ENCODE measurements around the gene EPS8L1.

Gene EPS8L1

DNA sequence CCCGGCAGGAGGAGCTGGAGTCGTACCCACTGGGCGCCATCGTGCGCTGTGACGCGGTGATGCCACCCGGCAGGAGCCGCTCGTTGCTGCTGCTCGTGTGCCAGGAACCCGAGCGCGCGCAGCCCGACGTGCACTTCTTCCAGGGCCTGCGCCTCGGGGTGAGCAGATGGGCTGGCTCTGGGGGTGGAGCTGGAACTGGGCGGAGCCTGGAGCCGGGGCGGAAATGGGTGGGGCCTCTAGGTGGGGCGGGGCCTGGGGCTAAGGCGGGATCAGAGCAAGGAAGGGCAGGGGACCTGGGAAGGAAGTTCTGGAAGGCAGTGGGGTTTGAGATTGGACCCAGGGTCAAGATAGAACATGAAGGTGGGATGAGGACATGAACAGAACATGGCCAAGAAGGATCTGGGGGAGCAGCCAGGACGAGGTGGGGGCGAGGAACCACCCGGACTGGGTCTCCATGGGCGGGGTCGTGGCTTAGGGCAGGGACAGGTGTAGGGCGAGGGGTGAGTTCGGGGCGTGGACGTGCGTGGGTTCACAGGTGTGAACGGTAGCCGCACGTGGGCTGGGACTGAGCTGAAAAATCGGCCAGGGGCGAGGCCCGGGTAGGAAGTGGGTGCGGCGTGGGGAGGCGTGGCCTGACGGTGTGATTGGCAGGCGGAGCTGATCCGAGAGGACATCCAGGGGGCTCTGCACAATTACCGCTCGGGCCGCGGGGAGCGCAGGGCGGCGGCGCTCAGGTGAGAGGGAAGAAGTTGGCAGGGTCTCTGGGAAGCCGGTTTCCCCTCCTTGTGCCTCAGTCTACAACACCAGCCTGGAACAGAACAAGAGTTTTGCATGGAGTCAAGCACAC is 4.7 kb downstream of the EPS8L1 start:
- no peak for DNase-seq (ENCODE audit: low spot score)
- no peak for FAIRE-seq

GRCh38 chr19:55080968-55081769 is 5.5 kb downstream of the EPS8L1 start:
- no peak for DNase-seq (ENCODE audit: low spot score)
- no peak for FAIRE-seq

GRCh38 chr19:55081770-55082019 is 6.0 kb downstream of the EPS8L1 start:
- FAIRE-seq (no peak), DNase-seq (ENCODE audit: low spot score) (no peak)

- DNase-seq (ENCODE audit: low spot score) (no peak), FAIRE-seq (no peak)
Measured at GRCh38 chr19:55082020-55082851, 6.6 kb downstream of the EPS8L1 start.

DNA sequence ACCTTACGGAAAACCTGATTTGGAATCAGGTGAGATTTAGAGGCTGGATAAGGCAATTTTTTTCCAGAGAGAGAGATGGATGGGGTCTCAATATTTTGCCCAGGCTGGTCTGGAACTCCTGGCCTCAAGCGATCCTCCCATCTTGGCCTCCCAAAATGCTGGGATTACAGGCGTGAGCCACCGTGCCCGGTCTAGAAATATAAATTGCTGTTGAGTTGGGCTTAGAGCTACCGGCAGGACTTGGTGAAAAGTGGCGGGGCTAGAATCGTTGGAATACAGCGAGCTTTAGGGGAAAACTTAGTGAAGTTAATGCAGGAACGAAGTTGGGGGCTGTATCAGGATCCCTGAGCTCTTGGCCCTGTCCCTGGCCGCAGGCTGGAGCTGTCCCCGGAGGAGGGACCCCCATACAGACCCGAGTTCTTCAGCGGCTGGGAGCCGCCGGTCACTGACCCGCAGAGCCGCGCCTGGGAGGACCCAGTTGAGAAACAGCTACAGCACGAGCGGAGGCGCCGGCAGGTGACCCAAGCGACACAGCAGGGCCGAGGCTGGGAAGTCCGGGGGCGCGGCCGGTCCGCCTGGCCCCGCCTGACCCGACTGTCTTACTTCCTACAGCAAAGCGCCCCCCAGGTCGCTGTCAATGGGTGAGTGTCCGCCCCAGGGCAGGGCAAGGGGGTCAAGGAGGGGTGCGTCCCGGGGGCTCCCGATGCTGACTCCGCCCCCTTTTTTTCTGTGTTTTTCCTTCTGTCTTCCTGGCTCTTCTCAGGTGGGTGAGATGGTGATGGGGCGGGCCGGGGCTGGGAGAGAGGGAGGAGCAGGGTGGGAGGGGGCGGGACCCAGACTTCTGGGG is 7.6 kb downstream of the EPS8L1 start:
- FAIRE-seq: no peak
- no peak for DNase-seq (ENCODE audit: low spot score)

GRCh38 chr19:55084416-55084815 is 8.7 kb downstream of the EPS8L1 start:
- FAIRE-seq (no peak), DNase-seq (ENCODE audit: low spot score) (no peak)

DNA sequence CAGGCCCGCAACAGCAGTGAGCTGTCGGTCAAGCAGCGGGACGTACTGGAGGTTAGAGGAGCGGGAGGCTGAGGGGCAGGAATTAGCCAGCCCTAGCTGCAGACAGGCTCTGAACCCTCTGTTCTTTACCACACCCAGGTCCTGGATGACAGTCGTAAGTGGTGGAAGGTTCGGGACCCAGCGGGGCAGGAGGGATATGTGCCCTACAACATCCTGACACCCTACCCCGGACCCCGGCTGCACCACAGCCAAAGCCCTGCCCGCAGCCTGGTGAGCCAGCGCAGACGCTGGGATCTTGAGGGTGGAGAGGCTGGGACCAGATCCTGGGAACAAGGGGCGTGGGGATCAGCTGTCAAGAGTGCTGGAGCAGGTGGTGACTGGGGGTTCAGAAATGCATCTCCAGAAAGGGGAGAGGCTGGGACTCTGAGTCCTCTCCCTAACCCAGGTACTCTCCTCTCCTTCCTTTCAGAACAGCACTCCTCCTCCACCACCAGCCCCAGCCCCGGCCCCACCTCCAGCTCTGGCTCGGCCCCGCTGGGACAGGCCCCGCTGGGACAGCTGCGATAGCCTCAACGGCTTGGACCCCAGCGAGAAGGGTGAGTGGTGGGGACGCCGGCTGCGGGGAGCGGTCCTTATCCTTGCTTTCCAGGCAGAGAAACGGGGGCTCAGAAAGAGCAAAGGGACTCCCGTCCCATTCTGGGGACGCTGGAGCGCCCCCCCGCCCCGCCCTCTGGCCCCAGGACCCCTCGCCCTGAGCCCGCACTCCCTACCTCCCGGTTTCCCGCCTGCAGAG is 10.4 kb downstream of the EPS8L1 start:
- DNase-seq (ENCODE audit: low spot score) (no peak), FAIRE-seq (no peak)

GRCh38 chr19:55086730-55087541 is 11.3 kb downstream of the EPS8L1 start:
- DNase-seq (ENCODE audit: low spot score) (peak; percentile 77), FAIRE-seq (peak; percentile 64)

DNA sequence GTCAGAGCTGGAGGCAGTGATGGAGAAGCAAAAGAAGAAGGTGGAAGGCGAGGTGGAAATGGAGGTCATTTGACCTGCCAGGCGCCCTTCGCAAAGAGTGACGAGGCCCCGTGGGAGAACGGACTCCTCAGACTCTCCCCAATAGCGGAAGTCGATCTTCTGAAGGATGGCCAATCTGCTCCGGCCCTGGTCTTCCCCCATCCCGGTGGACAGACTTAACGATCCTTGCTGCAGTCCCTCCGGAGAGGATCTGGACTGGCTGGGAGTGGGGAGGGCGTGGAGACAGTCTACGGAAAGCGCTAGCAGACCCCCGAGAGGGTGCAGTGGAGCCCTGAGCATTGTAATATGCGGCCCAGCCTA is 11.9 kb downstream of the EPS8L1 start:
- FAIRE-seq: no peak
- no peak for DNase-seq (ENCODE audit: low spot score)

- no peak for FAIRE-seq
- DNase-seq (ENCODE audit: low spot score): no peak
Measured at GRCh38 chr19:55088021-55088451, 12.4 kb downstream of the EPS8L1 start.

- FAIRE-seq (no peak), DNase-seq (ENCODE audit: low spot score) (peak; percentile 16)
Measured at GRCh38 chr19:55088543-55089341, 13.1 kb downstream of the EPS8L1 start.

DNA sequence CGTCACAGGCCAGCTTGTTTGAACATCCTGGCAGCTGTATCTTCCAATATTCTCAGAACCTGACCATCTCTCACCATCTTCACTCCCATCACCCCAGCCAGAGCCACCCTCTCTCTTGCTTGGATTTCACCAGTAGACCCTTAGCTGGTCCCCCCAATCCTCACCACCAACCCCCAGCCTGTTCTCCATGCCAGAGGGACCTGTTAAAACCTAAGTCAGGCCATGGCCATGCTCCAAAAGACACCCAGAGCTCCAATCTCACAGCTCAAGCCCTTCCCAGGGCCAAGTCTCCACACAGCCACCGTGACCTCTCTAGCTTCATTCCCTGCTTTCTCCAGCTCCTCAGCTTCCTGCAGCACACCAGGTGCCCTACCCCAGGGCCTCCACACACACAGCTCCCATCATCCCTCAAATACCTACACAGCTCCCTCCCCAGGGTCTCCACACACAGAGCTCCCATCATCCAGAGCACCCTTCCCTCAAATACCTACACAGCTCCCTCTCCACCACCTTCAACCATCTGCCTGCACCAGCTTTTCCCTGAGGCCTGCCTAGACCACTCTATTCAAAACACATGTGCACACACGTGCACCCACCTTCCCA is 13.8 kb downstream of the EPS8L1 start:
- FAIRE-seq (no peak), DNase-seq (ENCODE audit: low spot score) (no peak)

DNA sequence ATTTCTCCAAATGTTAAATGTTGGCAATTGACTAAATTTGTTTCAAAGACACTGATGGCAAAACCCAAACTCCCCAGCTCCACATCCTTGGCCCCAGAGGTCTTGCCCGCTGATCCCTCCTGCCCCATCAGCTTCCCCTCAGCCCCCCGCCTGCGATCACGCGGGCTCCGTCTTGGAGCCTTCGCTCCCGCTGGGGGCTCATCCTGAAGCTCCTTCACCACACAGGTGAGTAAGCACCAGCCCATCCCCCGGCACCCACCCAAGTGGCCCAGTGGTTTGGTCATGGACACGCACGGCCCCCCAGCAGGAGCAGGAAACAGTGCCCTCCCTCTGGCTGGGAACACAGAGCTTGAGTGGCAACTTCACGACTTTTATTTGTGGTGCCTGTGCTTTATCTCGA is 14.9 kb downstream of the EPS8L1 start:
- no peak for DNase-seq (ENCODE audit: low spot score)
- no peak for FAIRE-seq

GRCh38 chr19:55091126-55091910 is 15.6 kb downstream of the EPS8L1 start:
- FAIRE-seq (no peak), DNase-seq (ENCODE audit: low spot score) (no peak)

DNA sequence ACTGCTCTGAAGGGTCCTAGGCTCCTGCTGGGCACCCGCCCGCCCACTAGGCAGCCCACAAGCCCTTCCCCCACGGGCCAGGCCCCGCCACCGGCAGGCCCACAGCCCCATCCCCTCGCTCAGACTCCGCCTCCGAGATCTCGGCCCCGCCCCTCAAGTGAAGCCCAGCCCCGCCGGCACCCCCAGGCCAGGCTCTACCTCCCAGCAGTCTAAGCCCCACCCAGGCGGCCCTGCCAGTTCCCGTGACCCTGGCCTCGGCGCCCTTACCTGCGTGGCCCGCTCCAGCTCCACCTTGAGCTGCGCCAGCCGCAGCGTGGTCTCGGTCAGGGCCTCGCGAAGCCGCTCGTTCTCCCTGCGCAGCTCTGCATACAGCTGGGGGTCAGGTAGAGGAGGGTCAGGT is 16.3 kb downstream of the EPS8L1 start:
- no peak for FAIRE-seq
- no peak for DNase-seq (ENCODE audit: low spot score)

DNA sequence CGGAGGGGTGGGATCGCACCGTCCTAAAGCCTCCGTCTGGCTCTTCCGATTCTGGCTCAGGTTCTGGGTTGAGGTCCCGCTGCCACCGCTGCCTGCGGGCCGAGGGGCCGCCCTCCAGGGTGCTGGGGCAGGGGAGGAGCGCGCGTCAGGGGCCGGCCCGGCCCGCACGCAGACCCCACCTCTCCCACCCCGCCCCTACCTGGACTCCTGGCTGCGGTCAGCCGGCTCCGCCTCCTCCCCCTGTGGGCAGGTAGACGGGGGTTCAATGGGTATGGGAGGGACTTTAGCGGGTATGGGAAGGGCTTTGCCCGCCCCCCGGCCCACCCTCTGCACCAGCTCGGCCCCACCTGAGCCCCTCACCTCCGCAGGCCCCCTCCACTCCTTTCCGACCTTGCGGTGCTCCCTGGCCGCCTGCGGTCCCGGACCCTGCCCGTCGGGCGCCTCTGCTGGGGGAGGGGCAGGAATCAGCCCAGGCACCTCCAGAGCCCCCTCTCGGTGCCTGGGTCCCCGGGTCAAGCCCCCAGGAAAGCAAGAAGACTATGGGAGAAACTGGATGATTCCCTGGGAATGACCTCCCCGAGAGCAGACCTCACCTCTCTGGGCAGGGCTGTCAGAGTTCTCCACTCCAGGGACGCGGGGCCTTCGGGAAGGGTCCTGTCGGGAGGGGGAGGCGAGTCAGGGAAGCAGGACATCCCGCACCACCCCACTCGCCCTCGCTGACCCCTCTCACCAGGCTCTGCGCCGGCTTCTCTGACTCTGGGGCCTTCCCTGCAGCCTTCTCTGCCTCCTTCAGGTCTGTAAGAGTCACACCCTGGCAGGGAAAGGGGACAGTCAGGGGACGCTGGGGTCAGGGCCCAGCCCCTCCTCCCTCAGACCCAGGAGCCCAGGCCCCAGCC is 17.0 kb downstream of the EPS8L1 start:
- FAIRE-seq: no peak
- no peak for DNase-seq (ENCODE audit: low spot score)

Measured in RCC 7860 (cell line).